Stimulated activated effector memory CD8-positive, alpha-beta T cell treated with anti-CD3 and anti-CD28 coated beads, Interleukin-12 subunit alpha, Interleukin-12 subunit beta, amount 100 ng/mL, for 72 hours (primary cell): ENCODE results near the gene METTL23.
A peak's percentile ranks its signal among the peaks of the same experiment; 100 is the strongest.
"Not testable (repeated sequence)": the region's sequence is repeated elsewhere in the genome, so short reads cannot be mapped to it uniquely, and the experiment has no call there.

Source experiments
- ATAC-seq: fragments of 150-1000 bp; cut with Tn5 transposase; 2 replicates; pipeline ENCODE4 v1.10.0; 2021
- DNase-seq, 2 donors: peaks; one replicate each; pipeline ENCODE4 v3.0.0; 2021 to 2022; ENCODE audit warnings: low spot score in 2 of 2
- H3K27ac Mint-ChIP-seq: one replicate; pipeline ENCODE4 v1.8.0; 2022; ENCODE audit warnings: mild to moderate bottlenecking, mixed read lengths
- H3K36me3 Mint-ChIP-seq: one replicate; pipeline ENCODE4 v1.8.0; 2022; ENCODE audit warnings: mild to moderate bottlenecking, mixed read lengths
- H3K4me1 Mint-ChIP-seq: one replicate; pipeline ENCODE4 v1.8.0; 2022; ENCODE audit warnings: mixed read lengths
- H3K4me3 Mint-ChIP-seq: one replicate; pipeline ENCODE4 v1.8.0; 2022; ENCODE audit warnings: mild to moderate bottlenecking, mixed read lengths
- H3K9me3 Mint-ChIP-seq: one replicate; pipeline ENCODE4 v1.8.0; 2022; ENCODE audit warnings: mixed read lengths

METTL23 gene

DNA sequence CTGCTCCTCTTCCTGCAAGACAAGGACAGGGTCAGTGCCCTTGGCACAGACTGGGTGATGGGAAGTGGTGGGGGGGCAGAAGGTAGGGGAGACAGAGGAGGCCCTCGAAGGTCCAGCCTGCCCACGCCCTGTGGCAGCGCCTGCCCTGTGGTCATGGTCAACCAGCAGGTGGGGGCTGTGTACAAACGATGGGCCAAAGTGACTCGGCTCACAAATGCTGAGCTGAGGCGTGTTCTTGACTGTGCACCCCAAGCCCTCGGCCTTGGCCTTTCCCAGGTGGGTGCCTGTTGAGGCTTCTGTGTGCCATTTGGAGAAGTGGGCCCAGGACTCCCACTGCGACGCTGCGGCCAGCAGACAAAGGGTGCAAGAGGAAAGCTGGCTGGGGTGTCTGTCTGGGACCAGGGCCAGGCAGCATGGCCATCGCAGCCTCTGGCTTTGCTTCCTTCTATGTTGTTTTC is 38.4 kb upstream of the METTL23 start:
- no peak overlapping the region for H3K4me3 Mint-ChIP-seq
- peaks cover 6% of the 10 kb centered on the region for H3K4me1 Mint-ChIP-seq
- DNase-seq = no peak
- H3K27ac Mint-ChIP-seq = no peak overlapping the region
- no peaks in the 10 kb centered on the region for H3K36me3 Mint-ChIP-seq
- no peak for ATAC-seq
- H3K9me3 Mint-ChIP-seq = no peaks in the 10 kb centered on the region

- Mint-ChIP-seq H3K36me3 (no peaks in the 10 kb centered on the region), H3K4me3 (no peak overlapping the region), H3K27ac (no peak overlapping the region), H3K4me1 (peaks cover 6% of the 10 kb centered on the region), H3K9me3 (no peaks in the 10 kb centered on the region)
- DNase-seq (no peak), ATAC-seq (no peak)
Measured at GRCh38 chr17:76689859-76690258, 36.8 kb upstream of the METTL23 start.

DNA sequence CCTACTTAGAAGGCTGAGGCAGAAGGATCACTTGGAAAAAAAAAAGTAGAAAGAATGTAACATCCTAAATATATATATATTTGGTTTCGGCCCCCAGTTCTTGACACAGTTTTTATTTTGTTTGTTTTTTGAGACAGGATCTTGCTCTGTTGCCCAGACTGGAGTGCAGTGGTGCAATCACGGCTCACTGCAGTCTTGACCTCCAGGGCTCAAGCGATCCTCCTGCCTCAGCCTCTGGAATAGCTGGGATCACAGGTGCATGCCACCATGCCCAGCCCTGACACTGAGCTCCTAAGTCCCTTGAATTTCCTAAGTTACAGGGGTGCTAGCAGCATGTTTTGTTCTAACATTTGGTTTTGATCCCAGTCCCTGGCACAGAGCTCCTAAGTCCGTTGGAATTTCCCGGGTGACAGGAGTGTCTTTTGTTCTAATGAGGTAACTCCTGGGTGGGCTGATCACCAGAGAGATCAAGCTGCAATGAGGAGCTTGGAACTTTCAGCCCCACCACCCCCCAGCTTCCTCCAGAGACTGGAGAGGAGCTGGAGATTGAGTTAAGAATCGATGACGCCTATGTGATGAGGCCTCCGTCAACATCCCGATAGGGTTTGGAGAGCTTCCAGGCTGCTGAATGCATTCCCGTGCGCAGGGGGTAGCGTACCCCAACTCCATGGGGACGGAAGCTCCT is 35.9 kb upstream of the METTL23 start:
- ATAC-seq (no peak), DNase-seq (no peak)
- Mint-ChIP-seq H3K27ac (no peak overlapping the region), H3K4me1 (peaks cover 12% of the 10 kb centered on the region), H3K36me3 (no peaks in the 10 kb centered on the region), H3K4me3 (no peak overlapping the region), H3K9me3 (no peaks in the 10 kb centered on the region)

DNA sequence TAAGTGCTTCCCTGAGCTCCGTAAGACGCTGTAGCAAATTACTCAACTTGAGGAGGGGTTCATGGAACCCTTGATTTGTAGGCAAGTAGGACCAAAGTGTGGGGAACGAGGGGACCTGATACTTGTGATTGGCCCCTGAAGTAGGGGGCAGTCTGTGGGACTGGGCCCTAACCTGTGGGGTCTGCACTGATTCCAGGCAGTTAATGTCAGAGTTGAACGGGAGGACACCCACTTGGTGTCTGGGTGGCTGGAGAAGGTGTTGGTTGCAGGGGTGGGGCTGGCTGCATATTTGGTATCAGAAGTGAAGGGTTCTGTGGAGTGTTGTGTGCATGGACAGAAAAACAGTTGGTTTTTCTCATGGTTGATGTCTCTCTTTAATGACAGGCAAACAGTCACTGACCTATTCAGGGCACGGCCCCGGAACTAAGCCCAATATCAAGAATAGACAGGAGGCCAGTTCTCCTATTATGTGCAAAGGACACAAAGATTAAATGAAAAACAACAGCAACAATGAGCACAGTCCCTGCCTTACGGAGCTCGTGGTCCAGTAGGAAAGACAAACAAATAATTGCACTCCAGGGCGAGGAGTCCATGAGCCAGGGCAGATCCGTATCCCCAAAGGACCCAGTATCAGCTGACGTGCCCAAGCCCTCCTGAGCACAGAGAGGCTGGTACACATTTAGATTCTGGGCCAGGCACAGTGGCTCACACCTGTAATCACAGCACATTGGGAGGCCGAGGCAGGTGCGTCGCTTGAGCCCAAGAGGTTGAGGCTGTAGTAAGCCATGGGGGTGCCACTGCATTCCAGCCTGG is 35.1 kb upstream of the METTL23 start:
- Mint-ChIP-seq H3K27ac (no peak overlapping the region), H3K4me3 (no peak overlapping the region), H3K36me3 (no peaks in the 10 kb centered on the region), H3K4me1 (peaks cover 18% of the 10 kb centered on the region), H3K9me3 (no peaks in the 10 kb centered on the region)
- ATAC-seq (no peak), DNase-seq (no peak)

DNA sequence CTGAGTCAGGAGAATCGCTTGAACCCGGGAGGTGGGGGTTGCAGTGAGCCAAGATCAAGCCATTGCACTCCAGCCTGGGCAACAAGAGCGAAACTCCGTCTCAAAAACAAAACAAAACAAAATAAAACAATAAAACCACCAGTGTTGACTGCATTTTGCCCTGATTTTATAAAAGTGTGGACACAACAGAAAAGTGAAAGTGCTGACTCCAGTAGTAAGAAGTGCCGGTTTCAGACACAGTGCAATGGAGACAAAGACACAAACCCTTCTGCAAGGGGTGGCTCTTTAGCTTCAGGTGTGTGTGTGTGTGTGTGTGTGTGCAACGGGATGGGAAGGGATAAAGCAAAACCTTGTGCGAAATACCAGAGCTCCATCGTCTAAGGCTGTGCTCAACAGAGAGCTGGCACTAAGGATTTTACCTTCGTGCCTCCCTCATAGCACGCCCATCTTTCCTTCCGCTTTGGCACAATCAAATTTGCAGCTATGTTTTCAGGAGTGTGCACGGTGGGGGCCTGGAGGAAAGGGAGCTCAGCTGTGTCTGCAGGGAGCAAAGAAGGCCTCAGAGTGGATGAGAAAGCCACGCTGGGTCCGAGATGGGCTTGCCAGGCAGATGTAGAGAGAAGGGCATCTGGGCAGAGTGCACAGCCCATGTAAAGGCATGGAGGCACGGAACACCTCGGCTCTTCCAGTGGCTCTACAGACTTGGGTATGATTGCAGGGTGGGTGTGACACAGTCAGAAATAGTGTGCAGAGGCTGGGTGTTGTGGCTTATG is 31.4 kb upstream of the METTL23 start:
- Mint-ChIP-seq H3K4me1 (peaks cover 33% of the 10 kb centered on the region), H3K27ac (no peak overlapping the region), H3K9me3 (no peaks in the 10 kb centered on the region), H3K36me3 (peaks cover under 1% of the 10 kb centered on the region), H3K4me3 (peak overlapping the region; percentile 21)
- DNase-seq = no peak
- no peak for ATAC-seq

DNA sequence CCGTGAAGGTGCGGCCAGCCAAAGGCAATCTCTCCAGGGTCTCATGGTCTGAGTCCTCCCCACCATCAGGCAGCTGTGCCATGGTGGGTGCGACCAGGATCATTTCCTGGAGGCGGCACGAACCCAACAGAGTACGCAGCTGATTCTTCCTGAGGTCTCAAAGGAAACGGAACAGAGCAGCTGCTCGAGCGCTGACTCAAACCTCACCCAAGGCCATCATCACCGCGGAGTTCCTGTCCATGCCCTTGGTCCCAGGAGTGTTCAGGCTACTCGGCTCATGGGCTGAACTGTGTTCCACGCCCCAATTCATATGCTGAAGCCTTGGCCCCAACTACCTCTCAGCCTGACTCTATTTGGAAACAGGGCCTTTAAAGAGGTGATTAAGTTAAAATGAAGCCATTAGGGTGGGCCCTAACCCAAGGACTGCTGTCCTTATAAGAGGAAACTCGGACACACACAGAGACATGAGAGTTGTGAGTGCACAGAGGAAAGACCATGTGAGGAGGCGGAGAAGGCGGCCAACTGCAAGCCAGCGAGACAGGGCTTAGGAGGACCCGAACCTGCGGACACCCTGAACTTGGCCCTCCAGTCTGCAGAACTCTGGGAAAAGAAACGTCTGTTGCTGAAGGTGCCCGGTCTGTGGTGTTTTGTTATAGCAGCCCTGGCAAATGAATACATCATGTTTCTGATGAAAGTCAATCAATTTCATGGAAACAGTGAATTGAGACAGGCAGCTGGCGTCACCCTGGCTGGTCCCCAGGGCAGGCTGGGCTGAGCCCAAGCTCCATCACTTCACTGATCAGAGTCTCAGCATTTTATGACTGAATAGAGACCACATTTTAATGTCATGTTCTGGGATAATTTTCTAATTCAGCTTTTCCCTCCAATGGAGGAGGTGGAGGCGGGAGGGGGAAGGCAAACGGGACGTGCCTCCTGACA is 29.6 kb upstream of the METTL23 start:
- H3K4me1 Mint-ChIP-seq = peaks cover 47% of the 10 kb centered on the region
- H3K27ac Mint-ChIP-seq = peak overlapping the region; percentile 50
- DNase-seq = no peak
- no peaks in the 10 kb centered on the region for H3K9me3 Mint-ChIP-seq
- peaks cover 4% of the 10 kb centered on the region for H3K36me3 Mint-ChIP-seq
- H3K4me3 Mint-ChIP-seq = no peak overlapping the region
- peak; percentile 53 for ATAC-seq

DNA sequence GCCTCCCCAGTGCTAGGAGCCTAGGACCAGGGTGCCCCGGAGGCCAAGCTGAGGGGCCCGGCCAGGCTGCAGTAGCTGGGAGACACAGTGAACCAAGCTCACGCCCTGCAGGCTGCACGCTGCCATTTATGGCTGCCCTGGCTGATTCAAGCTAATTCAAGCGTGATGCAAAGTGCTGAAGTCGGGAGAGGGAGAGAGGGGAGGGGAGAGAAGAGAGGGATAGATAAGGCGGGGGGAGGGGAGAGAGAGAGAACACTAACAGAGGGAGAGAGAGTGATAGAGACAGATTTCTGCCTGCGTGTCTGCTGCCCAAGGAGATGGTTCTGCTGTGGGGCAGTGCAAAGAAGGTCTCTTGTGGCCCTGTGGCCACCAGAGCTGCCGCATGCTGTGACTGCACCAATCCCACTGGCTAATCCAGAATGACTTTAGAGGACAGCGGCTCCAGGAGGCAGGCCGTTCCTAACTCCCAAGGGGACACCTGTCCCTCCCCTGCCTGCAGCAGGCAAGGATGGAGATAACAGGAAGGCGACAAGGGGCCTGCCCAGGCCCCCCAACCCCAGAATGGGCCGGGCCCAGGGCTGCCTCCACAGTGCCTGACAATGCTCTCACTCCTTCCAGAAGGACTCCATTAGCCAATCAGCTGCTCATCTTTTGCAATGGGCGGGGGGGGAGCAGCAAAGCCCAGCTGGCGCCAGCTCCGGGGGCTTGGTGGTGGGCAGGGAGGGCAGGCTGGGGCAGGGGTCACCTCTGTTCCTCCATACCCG is 28.8 kb upstream of the METTL23 start:
- DNase-seq = no peak
- no peak for ATAC-seq
- no peaks in the 10 kb centered on the region for H3K9me3 Mint-ChIP-seq
- peaks cover 4% of the 10 kb centered on the region for H3K36me3 Mint-ChIP-seq
- H3K4me1 Mint-ChIP-seq = peaks cover 47% of the 10 kb centered on the region
- no peak overlapping the region for H3K4me3 Mint-ChIP-seq
- no peak overlapping the region for H3K27ac Mint-ChIP-seq

DNA sequence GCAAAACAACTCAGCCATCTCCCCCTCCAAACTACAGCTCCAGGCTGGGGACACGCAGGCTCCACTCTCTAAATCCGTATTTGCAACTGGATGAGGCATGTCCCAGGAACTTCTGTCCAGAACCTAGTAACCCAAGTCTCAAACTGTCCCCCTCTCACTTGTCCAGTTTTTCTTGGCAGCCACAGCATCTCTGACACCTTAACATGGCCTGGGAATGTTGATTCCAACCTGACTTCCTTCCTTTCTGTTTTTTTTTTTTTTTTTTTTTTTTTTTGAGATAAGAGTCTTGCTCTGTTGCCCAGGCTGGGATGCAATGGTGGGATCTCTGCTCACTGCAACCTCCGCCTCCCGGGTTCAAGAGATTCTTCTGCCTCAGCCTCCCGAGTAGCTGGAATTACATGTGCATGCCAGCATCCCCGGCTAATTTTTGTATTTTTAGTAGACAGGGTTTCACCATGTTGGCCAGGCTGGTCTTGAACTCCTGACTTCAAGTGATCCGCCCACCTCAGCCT is 28.1 kb upstream of the METTL23 start:
- H3K27ac Mint-ChIP-seq, H3K9me3 Mint-ChIP-seq, H3K36me3 Mint-ChIP-seq, ATAC-seq, H3K4me3 Mint-ChIP-seq, DNase-seq: not testable (repeated sequence)
- H3K4me1 Mint-ChIP-seq = peaks cover 47% of the 10 kb centered on the region

DNA sequence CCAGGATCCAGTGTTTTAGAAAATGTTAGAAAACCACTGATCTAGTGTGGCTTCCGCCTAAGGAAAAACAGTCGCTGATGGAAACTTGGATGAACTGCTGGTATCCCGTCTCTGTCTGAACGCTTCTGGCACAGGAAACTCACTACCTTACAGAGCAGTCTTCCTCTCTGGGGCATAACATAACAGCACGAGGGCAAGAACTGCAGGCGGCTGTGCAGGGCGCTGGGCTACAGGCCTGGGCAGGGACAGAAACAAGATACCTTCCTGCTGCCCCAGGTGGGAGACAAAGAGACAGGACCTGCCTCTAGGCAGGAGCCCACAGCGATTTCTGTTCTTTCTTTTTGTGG is 26.4 kb upstream of the METTL23 start:
- Mint-ChIP-seq H3K36me3 (peaks cover 4% of the 10 kb centered on the region), H3K4me1 (peaks cover 46% of the 10 kb centered on the region), H3K27ac (peak overlapping the region; percentile 79), H3K4me3 (peak overlapping the region; percentile 62), H3K9me3 (no peaks in the 10 kb centered on the region)
- ATAC-seq (peak; percentile 47), DNase-seq (no peak)

DNA sequence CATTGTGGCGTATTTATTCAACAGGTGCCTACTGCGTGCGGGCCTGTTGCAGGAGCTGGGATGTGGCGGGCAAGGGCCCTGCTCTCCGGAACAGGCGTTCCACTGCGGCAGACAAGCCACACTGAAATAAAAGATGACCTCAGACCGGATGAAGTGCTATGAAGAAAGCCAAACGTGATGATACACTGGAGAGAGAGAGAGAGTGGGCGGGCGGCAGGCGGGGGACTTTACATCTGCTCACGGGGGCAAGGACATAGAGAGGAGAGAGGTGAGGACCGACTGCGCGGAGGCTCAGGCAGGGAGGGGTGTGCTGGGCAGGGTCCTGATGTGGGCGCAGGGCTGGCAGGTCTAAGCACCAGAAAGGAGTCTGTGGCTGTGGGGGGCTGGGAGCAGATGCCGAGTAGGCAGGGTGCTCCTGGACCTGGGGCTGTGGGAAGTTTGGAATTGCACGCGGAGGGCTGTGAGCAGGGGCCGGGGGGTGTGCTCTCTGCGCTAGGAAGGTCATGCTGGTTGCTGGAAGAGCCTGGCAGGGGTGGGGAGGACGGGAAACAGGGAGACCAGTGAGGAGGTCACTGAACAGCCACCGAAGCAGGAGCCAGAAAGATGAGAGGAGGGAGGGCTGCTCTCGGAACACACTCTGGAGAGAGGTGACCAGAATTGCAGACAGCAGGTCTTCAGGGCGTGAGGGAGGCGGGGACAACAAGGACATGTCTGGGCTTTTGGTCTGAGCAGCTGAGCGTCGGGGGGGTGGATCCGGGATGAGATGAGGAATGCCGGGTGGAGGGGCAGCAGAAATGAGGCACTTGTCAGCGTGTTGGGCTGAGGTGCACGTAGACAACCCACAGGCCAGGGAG is 25.8 kb upstream of the METTL23 start:
- peaks cover 4% of the 10 kb centered on the region for H3K36me3 Mint-ChIP-seq
- DNase-seq (no peak), ATAC-seq (peak; percentile 79)
- peaks cover 40% of the 10 kb centered on the region for H3K4me1 Mint-ChIP-seq
- peak overlapping the region; percentile 62 for H3K4me3 Mint-ChIP-seq
- H3K9me3 Mint-ChIP-seq = no peaks in the 10 kb centered on the region
- H3K27ac Mint-ChIP-seq = peak overlapping the region; percentile 79

- no peak overlapping the region for H3K4me3 Mint-ChIP-seq
- peak overlapping the region; percentile 12 for H3K27ac Mint-ChIP-seq
- peaks cover 4% of the 10 kb centered on the region for H3K36me3 Mint-ChIP-seq
- no peak for DNase-seq
- ATAC-seq = no peak
- no peaks in the 10 kb centered on the region for H3K9me3 Mint-ChIP-seq
- H3K4me1 Mint-ChIP-seq = peaks cover 36% of the 10 kb centered on the region
Measured at GRCh38 chr17:76701471-76701967, 25.1 kb upstream of the METTL23 start.

DNA sequence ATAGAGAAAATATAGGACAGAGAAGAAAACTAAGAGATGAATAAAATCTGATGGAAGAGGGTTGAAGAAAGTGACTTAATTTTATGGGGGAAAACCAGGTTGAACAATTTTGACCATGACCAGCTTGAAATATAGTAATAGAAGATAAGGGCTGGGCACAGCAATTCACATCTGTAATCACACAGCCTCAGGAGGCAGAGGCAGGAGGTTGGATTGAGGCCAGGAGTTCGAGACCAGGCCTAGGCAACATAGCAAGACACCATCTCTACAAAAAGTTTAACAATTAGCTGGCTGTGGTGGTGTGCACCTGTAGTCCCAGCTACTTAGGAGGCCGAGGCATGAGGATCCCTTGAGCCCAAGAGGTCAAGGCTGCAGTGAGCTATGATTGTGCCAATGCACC is 24.6 kb upstream of the METTL23 start:
- DNase-seq (no peak), ATAC-seq (no peak)
- H3K9me3 Mint-ChIP-seq = no peaks in the 10 kb centered on the region
- peaks cover 4% of the 10 kb centered on the region for H3K36me3 Mint-ChIP-seq
- peaks cover 31% of the 10 kb centered on the region for H3K4me1 Mint-ChIP-seq
- peak overlapping the region; percentile 12 for H3K27ac Mint-ChIP-seq
- no peak overlapping the region for H3K4me3 Mint-ChIP-seq

DNA sequence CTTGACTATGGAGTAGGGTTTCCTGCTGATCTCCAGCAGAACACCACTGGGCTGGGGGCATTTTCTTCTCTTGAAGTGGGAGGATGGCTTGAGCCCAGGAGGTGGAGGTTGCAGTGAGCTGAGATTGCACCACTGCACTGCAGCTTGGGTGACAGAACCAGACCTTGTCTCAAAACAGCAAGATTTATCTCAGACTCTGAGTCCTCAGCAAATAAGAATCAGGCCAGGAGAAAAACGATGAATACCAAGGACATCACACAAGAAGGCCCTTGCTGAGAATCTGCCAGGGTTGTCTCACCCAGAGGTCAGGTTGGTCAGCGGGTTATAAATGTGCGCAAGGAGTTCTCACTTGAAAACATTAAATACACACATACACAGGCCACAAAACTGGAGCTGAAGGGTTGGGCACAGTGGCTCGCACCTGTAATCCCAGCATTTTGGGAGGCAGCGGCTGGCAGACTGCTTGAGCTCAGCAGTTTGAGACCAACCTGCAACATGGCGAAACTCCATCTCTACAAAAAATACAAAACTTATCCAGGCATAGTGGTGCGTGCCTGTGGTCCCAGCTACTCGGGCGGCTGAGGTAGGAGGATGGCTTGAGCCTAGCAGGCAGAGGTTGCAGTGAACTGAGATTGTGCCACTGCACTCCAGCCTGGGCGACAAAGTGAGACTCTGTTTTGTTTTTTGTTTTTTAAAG is 23.6 kb upstream of the METTL23 start:
- peaks cover 24% of the 10 kb centered on the region for H3K4me1 Mint-ChIP-seq
- H3K9me3 Mint-ChIP-seq = no peaks in the 10 kb centered on the region
- no peak overlapping the region for H3K27ac Mint-ChIP-seq

More for the DNA sequence above, 23.6 kb upstream of the METTL23 start:
- ATAC-seq = no peak
- no peak for DNase-seq
- Mint-ChIP-seq H3K4me3 (no peak overlapping the region), H3K36me3 (peaks cover 4% of the 10 kb centered on the region)
